HepG2 (cell line): ENCODE data around the gene IQGAP3. TPM values are rescaled to one million over a fixed set of nuclear protein-coding genes. Genes with fewer than 3 reads are reported as not detected.

ENCODE experiments used
- CC2D1A ChIP-seq: sonication (generic); formaldehyde crosslinking; IDR thresholded peaks from 2 replicates; pipeline ENCODE4 v1.8.1; 2023; ENCODE audit warnings: mild to moderate bottlenecking, missing genetic modification reagents
- ELF3 ChIP-seq: IDR thresholded peaks from 2 replicates; pipeline ENCODE4 v1.6.1; 2016; ENCODE audit warnings: missing genetic modification reagents, missing compliant biosample characterization
- ERF ChIP-seq: IDR thresholded peaks from 2 replicates; pipeline ENCODE4 v1.6.1; 2018; ENCODE audit warnings: missing biosample characterization, missing genetic modification reagents
- NFYC ChIP-seq: IDR thresholded peaks from 2 replicates; pipeline ENCODE4 v1.6.1; 2016; ENCODE audit warnings: missing genetic modification reagents, missing compliant biosample characterization
- SRSF4 ChIP-seq: fragments of 200-400 bp; formaldehyde crosslinking; IDR thresholded peaks from one replicate; pipeline ENCODE4 v1.6.1; 2018; ENCODE audit warnings: mild to moderate bottlenecking, low read depth, low read length, moderate library complexity; ENCODE audit not compliant: poor library complexity, severe bottlenecking
- TGIF2 ChIP-seq: IDR thresholded peaks from 2 replicates; pipeline ENCODE4 v1.6.1; 2016; ENCODE audit warnings: control low read depth, missing compliant biosample characterization
- XRCC5 ChIP-seq: fragments of 200-400 bp; formaldehyde crosslinking; optimal IDR thresholded peaks from 2 replicates; pipeline ENCODE3; 2017; ENCODE audit warnings: mild to moderate bottlenecking, low read length
- ZFAT ChIP-seq: sonication (generic); formaldehyde crosslinking; conservative IDR thresholded peaks from 2 replicates; pipeline ENCODE4 v1.8.1; 2023; ENCODE audit warnings: missing genetic modification reagents, inconsistent platforms
- ZNF160 ChIP-seq: sonication (generic); formaldehyde crosslinking; IDR thresholded peaks from 2 replicates; pipeline ENCODE4 v1.8.0; 2022; ENCODE audit warnings: mild to moderate bottlenecking, inconsistent platforms, missing genetic modification reagents
- ZNF317 ChIP-seq: sonication (generic); formaldehyde crosslinking; IDR thresholded peaks from 2 replicates; pipeline ENCODE4 v1.5.0; 2020; ENCODE audit warnings: mild to moderate bottlenecking, missing genetic modification reagents
- ZNF430 ChIP-seq: sonication (generic); formaldehyde crosslinking; IDR thresholded peaks from 2 replicates; pipeline ENCODE4 v1.9.0; 2021; ENCODE audit warnings: mild to moderate bottlenecking, missing genetic modification reagents
- ZNF619 ChIP-seq: sonication (generic); formaldehyde crosslinking; IDR thresholded peaks from 2 replicates; pipeline ENCODE4 v1.4.0; 2020; ENCODE audit warnings: mild to moderate bottlenecking, missing genetic modification reagents
- ZSCAN29 ChIP-seq: sonication (generic); formaldehyde crosslinking; conservative IDR thresholded peaks from 2 replicates; pipeline ENCODE4 v1.4.0; 2020; ENCODE audit warnings: mild to moderate bottlenecking, missing genetic modification reagents
- polyA plus RNA-seq, 8 experiments: library from polyadenylated mRNA; depleted of rRNA in 3 of 8; stranded (reverse) in 7 of 8; unstranded in 1 of 8; fragments of >200 nt; fragmentation: Illumina TruSeq in 4 of 8; extraction: Trizol in 4 of 8; gene quantifications; 2 replicates each; pipeline versions ENCODE4 v1.2.1 to v1.2.3, GENCODE V29; 2011 to 2016; ENCODE audit warnings: low read depth in 4 of 8, missing spikeins in 1 of 8, mixed read lengths in 1 of 8; ENCODE audit not compliant: insufficient read depth in 1 of 8
- total RNA-seq, 5 experiments: library from RNA; depleted of rRNA; stranded (reverse); fragments of >200 nt; fragmentation: Illumina TruSeq; extraction: Trizol; gene quantifications; 2 replicates each; pipeline ENCODE4 v1.2.3, GENCODE V29; 2016; ENCODE audit warnings: low read depth in 1 of 5
- TF ChIP-seq, protein P1 (sequence below), 2 experiments: sonication (generic) in 1 of 2; formaldehyde crosslinking in 1 of 2; IDR thresholded peaks; 2 replicates each; pipeline versions ENCODE4 v1.5.1 to v1.6.1; 2011 to 2020; ENCODE audit warnings: borderline replicate concordance in 1 of 2, low read depth in 1 of 2, low read length in 1 of 2, mild to moderate bottlenecking in 1 of 2, missing genetic modification reagents in 1 of 2, moderate library complexity in 1 of 2
- TF ChIP-seq, protein P2 (sequence below): sonication (generic); formaldehyde crosslinking; IDR thresholded peaks from 2 replicates; pipeline ENCODE4 v1.4.0; 2020; ENCODE audit warnings: missing genetic modification reagents; ENCODE audit errors: not compliant biosample characterization
- TF ChIP-seq, protein P3 (sequence below): sonication (generic); formaldehyde crosslinking; conservative IDR thresholded peaks from 2 replicates; pipeline ENCODE4 v1.4.0; 2020; ENCODE audit warnings: missing genetic modification reagents
- TF ChIP-seq, protein P4 (sequence below): sonication (generic); formaldehyde crosslinking; IDR thresholded peaks from 2 replicates; pipeline ENCODE4 v1.4.0; 2020; ENCODE audit warnings: mild to moderate bottlenecking, missing genetic modification reagents

Gene IQGAP3
- total and polyA plus RNA-seq, 2 of the 13 experiments (the other 11 are each of a cell fraction or from before 2014, with no cell fraction given), result 13.5 to 14.1 TPM

DNA sequence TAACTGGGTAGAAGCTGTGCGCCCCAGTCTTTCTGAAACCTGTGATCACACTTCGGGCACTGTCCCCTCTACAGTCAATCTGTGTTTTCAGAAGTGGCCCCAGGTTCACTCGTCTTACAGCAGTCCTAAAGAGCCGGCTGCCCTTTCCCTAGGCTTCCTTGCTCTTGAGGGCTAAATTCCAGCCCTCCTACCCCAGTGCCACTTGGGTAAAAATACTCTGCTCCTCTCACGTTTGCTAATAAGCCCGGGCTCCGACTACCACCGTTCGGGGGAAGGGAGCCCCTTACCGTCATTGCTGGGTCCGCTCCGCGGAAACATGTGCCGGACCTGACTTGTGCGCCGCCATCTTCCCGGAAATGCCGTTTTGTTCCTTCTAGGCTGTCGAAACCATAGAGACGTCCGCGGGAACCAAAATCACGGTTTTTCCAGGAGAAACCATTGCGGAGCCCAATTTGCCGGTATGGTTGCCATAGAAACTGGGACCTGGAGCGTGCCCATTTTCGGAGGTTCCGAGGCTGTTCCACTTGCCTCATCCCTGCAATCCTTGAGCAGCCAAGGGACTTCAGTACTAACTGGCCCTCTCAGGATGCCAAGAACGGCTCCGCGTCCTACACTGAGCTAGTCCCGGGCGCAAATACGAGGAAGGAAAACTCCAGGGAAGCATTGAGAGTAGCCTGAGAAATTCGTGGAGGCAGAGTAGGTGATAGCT is 28.9 kb upstream of the IQGAP3 start, which contains the start of gene GPATCH4 (continued):
- TF ChIP-seq, protein P1, sequence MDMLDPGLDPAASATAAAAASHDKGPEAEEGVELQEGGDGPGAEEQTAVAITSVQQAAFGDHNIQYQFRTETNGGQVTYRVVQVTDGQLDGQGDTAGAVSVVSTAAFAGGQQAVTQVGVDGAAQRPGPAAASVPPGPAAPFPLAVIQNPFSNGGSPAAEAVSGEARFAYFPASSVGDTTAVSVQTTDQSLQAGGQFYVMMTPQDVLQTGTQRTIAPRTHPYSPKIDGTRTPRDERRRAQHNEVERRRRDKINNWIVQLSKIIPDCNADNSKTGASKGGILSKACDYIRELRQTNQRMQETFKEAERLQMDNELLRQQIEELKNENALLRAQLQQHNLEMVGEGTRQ (IDR thresholded peaks at IDR 0.05; ENCODE audit: low read depth, low read length), result no peak
- TF ChIP-seq, protein P1 (CRISPR knock-in tag; IDR thresholded peaks at IDR 0.05; ENCODE audit: borderline replicate concordance), result no peak; the same call in 1 of the 2 replicates
- TF ChIP-seq ERF (CRISPR knock-in tag) (no peak), CC2D1A (CRISPR knock-in tag) (no peak), XRCC5 (no peak), NFYC (no peak; the same call in 1 of the 2 replicates), ZNF430 (peak; percentile 76), TGIF2 (CRISPR knock-in tag) (peak; percentile 80), ZFAT (CRISPR knock-in tag) (no peak), ZNF160 (0 out of 2 replicates have a peak, but pooled peaks have one; percentile 52), ZNF317 (CRISPR knock-in tag) (peak; percentile 56), SRSF4 (no peak), ZSCAN29 (CRISPR knock-in tag) (peak; percentile 72; the same call in 1 of the 2 replicates), ZNF619 (CRISPR knock-in tag) (0 out of 2 replicates have a peak, but pooled peaks have one; percentile 41), ELF3 (peak; percentile 77; the same call in 1 of the 2 replicates)
- TF ChIP-seq, protein P2, sequence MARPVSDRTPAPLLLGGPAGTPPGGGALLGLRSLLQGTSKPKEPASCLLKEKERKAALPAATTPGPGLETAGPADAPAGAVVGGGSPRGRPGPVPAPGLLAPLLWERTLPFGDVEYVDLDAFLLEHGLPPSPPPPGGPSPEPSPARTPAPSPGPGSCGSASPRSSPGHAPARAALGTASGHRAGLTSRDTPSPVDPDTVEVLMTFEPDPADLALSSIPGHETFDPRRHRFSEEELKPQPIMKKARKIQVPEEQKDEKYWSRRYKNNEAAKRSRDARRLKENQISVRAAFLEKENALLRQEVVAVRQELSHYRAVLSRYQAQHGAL, result no peak
- TF ChIP-seq, protein P3, sequence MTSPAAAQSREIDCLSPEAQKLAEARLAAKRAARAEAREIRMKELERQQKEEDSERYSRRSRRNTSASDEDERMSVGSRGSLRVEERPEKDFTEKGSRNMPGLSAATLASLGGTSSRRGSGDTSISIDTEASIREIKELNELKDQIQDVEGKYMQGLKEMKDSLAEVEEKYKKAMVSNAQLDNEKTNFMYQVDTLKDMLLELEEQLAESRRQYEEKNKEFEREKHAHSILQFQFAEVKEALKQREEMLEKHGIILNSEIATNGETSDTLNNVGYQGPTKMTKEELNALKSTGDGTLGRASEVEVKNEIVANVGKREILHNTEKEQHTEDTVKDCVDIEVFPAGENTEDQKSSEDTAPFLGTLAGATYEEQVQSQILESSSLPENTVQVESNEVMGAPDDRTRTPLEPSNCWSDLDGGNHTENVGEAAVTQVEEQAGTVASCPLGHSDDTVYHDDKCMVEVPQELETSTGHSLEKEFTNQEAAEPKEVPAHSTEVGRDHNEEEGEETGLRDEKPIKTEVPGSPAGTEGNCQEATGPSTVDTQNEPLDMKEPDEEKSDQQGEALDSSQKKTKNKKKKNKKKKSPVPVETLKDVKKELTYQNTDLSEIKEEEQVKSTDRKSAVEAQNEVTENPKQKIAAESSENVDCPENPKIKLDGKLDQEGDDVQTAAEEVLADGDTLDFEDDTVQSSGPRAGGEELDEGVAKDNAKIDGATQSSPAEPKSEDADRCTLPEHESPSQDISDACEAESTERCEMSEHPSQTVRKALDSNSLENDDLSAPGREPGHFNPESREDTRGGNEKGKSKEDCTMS (CRISPR knock-in tag), result no peak
- TF ChIP-seq, protein P4, sequence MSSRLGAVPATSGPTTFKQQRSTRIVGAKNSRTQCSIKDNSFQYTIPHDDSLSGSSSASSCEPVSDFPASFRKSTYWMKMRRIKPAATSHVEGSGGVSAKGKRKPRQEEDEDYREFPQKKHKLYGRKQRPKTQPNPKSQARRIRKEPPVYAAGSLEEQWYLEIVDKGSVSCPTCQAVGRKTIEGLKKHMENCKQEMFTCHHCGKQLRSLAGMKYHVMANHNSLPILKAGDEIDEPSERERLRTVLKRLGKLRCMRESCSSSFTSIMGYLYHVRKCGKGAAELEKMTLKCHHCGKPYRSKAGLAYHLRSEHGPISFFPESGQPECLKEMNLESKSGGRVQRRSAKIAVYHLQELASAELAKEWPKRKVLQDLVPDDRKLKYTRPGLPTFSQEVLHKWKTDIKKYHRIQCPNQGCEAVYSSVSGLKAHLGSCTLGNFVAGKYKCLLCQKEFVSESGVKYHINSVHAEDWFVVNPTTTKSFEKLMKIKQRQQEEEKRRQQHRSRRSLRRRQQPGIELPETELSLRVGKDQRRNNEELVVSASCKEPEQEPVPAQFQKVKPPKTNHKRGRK, result no peak
